HG03097 (cell line): ENCODE measurements around the gene EPN2.
"Not testable (repeated sequence)": the region's sequence is repeated elsewhere in the genome, so short reads cannot be mapped to it uniquely, and the experiment has no call there.

ENCODE experiments used
- ATAC-seq: cut with Tn5 transposase; IDR thresholded peaks from one replicate; pipeline ENCODE4 v1.9.1; 2021; ENCODE audit not compliant: unreplicated experiment, low FRiP score

EPN2 gene

DNA sequence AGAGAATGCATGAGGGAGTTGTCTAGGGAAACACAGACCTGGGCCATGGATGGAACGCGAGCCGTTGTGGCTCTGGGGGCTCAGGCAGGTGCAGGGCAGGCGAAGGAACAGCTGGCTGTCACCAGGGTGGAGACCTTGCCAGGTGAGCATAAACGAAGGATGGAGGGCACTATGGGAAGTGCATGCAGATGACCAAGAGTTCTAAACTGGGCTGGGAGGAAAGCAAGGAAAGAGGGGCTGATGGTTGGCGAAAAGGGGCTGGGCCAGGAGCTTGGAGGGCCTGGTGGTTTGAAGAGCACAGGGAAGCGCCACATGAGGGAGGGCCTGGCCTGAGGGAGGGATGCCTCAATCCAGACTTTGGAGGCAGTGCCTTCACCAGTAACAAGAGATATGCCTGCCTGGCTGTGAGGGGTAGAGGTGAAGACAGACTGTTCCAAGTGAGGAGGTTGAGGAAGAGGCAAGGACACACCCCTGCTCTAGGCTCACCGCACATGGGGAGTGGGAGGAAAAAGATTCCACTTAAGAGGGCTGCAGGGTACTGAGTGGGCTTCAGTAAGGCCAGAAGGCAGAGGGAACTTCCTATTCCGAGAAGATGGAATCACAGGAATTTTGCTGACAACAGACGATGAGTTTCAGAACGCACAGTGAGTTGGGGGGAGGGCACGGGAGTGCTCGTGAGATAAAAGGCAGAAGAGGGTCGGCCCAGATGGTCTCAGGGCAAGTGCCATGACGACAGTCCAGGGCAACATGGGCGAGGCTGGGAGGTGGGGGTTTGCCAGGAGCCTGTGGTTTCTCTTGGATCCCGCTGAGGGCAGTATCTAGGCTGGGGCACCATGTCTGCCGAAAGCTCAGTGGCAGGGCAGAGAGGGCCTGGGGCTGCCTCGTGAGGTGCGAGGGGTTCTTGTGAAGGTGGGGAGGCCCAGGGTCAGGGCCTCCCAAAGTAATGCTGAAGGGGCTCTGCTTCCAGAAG lies 104.8 kb downstream of the EPN2 start:
- ATAC-seq, result no peak

DNA sequence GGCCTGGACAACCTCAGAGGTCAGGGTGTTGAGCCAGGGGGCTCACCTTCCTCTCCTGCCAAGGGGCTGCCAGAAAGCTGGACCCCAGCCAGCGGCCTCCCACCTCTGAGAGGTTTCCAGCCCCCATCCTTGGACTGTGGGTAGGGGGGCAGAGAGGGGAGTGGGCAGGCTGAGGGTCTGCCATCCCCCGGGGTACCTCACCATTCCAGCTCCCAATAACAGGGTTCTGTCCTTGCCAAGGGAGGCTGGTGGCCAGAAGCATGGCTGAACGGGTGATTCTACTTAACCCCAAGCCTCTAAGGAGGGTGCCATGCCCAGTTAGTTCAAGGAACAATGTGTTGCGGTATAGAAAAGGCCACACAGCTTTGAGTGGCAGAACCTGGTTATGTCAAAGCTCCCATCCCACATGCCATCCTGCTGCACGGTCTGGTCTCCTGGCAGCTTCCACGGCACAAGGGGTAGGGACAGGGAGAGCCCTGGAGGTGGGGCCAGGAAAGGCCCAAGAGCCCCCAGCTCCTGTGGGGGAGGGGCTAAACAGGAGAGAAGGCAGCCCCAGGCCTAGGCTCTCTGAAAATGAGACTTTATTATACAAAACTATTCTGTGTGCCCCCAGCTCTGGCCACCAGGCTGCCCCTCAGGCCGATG lies 105.6 kb downstream of the EPN2 start:
- no peak for ATAC-seq

DNA sequence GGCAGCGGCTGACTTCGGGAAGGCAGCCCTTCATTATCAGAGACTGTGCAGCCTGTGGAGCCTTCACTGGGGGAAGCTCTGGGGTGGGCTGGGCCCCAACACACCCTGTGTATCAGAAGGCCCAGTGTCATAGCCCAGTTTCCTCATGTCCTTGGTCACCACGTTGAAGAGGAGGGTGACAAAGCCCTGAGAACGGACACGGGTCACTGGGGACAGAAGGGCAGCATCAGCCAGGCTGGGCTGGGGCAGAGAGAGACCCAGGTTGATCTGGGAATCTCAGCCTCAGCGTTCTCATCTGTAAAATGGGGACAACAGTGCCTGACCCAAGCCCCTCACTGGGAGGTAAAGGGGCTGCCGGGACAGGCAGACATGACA lies 106.1 kb downstream of the EPN2 start:
- no peak for ATAC-seq

DNA sequence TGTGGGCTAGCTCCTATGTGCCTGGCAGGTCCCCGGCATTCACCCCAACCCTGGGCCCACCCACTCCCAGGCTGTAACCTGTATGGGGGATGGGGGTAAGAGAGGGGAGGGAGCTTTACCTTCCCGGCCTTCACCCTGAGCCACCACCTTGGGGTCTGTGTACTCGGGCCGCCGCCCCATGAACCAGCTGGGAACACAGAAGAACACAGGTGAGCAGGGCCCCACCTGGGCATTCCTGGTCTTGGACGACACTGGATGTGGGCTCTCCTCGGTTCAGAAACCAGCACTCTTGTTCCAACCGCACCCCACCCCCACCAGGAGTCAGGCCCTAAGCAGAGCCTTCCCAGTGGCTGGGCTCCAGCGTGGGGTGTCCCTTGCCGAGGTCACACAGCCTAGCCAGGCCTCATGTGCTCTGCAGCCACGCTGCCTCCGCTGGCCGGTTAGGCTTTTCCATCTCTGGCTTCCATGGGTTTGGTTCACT lies 106.5 kb downstream of the EPN2 start:
- ATAC-seq, result no peak

DNA sequence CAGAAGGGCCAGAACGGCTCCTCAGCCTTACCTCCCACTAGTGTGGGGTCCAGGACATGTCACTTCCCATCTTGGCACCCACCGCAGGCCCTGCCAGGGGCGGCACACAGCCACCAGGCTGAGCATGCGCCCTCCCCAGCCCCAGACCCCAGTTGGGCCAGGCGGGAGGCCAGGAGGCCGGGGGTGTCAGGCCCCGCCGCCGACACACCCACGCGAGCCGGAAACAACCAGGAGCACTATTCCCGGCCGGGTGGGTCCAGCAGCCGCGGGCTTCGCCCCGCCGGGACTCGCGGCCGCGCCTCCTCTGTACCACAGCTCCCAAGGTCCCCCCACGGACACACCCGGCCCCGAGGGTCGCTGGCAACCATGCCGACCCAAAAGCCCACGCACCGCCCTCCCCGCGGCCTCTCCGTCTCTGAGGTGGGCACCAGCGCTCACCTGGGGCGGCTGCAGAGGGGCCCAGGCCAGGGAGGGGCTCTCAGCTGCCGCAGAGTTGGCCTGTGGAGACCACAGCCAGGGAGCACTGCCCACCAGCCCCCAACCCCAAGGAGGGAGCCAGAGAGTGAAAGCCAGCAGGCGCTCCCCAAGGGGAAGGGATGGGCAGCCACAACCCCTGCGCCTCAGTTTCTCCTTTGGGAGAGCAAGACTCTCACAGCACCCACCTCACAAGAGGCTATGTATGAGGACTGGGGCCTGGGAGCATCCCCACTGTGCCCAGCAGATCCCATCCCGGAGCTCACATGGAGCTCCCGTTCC lies 107.3 kb downstream of the EPN2 start:
- ATAC-seq, result no peak

DNA sequence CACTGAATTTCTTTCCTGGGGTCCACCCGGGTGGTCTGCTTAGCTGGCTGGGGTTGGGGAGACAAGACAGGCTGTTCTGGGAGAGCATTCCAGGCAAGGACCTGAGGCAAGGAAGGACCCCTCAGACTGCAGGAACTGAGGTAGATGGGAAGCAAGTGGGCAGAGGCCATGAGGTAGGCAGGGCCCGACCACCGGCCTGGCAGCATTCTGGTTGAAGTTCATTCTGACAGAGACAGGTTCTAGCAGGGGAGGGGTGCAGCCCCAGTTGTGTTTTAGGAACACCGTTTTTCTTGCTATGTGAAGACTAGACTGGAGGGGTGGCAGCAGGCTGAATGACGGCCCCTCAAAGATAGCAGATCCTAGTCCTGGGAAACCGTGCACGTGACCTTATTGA lies 107.9 kb downstream of the EPN2 start:
- no peak for ATAC-seq

DNA sequence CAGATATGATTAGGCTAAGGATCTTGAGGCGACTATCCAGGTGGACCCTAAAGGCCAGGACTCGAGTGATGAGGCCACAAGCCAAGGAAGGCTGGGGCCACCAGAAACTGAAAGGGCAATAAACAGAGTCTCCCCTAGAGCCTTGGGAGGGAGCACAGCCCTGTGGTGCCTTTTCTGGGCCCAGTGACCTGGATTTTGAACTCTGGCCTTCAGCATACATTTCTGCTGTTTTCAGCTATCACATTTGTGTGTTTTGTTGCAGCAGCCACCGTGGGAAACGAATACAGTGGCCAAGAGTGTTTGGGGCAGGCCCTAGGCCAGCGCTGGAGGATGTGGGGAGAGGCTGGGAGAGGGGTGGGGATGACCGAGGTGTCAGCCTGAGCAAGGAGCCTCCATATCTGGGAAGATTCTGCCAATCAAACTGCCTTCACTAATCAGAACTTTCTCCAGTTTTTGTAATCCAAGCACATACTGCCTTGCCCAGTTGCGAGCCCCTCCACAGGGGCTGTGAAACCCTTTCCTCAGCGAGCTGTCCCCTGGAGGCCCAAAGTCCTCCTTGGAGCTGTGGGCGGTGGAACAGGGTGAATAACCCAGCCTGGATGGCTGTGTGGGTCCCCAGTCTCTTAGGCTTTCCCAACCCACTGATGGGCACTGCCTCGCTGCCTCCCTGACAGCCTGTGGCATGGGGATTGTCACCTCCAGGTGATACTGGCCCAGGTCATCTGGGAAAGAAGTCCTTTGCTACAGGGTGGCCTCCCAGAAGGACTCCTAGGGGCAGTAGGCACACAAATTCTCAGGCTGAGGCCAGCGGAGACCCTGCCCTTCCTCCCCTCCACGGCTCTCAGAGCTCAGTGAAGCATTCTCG lies 108.6 kb downstream of the EPN2 start:
- ATAC-seq, result no peak

DNA sequence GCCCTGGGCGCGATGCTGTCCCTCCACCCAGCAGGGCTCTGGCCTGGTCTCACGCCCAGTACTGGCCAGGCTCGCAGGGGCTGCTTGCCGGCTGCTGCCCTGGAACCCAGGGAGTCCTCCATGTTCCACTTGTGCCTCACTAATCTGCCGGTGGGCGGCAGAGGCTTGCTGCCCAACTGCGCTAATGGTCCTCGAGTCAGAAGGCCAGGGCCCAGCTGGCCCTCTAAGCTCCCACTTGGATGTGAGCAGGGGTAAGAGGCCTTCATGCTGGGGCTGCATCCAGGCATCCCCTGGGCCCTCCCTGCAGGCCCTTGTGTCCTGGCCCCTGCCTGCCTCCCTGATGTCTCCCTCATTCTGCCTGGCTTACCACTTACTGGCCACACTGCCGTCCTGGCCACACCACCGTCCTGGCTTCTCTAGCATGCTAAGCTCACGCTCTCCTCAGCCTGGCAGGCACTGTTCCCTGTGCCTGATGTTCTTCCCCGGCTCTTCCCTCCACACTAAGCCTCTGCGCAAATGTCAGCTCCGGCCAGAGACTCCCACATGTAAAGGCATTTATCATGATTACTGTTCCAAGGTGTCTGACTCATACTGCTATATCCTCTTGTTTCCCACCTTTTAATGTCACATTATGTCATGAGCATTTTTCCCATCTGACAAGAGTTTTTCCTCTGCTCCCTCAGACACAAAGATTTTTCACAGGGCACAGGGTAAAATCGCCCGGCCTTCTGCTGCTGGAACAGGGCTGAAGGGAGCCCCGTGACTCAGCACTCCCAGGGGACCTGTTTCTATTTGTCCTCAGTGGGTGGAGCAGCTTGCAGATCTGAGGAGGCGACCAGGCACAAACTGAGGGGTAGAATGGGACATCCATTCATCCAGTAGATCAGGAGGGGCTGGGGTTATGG lies 109.4 kb downstream of the EPN2 start:
- ATAC-seq, result no peak

DNA sequence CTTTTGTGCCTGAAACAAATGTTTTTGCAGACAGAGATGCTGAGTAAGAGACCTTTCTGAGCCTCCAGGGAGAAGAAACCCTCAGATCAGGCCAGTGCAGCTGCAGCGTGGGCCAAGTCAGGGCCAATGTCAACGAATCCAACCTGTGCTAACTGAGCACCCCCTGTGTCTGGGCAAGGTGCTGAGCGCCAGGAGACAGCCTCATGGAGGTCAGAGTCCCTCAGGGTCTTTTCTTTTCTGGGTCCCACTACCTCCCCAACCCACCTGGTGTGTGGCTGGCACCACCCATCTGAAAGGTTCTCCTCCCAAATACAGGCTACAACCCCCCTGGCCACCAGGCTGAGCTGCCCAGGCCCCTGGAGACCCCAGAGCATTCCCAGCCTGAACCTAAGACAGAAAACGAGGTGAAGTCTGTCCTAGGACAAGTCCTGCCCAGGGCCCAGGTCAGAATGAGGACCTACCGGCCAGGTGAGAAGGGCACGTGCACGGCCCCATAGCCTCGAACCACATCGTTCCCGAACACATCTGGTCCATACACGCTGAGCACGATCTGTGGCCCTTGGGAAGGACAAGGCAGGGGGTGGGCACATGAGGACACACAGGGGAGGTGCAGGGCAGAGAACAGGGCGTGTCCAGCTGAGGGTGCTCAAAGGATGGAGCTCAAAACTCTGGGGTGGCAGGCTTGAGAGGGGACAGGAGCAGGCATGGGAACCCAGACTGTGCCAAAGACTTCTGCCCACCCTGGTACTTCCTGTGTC lies 110.3 kb downstream of the EPN2 start:
- ATAC-seq, result no peak

DNA sequence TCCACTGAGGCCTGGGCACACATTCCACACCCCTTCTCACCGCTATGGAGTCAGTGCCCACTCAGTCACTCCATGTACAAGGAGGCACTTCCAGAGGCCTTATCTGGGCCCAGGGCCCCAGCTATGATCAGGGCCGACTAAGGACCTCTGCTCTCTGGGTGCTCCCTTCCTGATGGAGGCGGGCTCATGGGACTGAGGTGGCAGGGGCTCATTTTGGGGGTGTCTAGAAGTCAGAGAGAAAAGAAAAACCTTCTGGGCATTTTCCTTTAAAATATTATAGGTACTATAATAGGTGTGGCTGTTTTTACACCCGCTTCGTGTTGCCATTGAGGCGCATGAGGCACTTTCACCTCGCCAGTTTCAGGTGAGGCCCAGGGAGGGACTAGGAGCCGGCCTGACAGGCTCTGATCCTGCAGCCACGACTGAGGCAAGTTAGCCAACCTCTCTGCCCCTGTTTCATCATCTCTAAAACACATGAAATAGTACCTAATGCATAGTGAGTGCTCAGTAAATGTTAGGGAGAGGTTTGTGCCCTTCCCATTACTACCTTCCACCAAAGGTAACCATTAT lies 111.0 kb downstream of the EPN2 start:
- ATAC-seq, result no peak

DNA sequence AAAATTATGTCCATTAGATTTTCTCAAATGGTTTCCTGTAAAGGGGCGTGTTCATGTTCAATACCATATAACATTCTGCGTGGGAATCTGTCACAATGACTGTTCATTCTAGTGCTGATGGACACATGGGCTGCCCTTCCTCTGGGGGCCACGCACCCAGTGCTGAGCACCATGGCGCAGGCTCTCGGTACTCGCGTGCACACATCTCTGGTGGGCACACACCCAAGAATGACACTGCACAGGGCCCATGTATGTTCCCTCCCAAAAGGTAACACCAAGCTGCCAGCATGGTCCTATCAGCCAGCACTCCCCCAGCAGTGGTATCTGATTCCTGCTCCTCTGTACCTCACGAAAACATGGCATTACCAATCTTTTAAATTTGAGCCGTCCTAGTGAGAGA lies 111.6 kb downstream of the EPN2 start:
- ATAC-seq, result no peak

DNA sequence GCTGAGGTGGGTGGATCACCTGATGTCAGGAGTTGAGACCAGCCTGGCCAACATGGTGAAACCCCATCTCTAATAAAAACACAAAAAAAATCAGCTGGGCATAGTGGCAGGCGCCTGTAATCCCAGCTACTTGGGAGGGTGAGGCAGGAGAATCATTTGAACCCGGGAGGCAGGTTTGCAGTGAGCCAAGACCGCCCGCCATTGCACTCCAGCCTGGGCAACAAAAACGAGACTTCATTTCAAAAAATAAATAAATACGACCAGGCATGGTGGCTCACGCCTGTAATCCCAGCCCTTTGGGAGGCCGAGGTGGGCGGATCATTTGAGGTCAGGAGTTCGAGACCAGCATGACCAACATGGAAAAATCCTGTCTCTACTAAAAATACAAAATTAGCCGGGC lies 116.2 kb downstream of the EPN2 start:
- not testable (repeated sequence) for ATAC-seq

DNA sequence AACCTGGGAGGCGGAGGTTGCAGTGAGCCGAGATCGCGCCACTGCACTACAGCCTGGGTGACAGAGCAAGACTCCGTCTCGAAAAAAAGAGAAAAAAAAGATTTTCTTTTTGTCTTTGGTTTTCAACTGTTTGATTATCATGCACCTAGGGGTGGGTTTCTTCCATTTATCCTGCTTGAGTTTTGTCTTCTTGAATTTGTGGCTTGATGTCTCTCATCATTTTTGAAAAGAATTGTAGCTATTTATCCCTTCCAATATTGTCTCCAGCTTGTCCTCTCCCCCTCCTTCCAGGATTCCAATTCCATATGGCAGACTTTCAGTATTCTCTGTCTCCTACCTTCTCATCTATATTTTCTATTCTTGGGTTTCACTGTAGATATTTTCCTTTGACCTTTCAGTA lies 117.6 kb downstream of the EPN2 start:
- ATAC-seq, result no peak

DNA sequence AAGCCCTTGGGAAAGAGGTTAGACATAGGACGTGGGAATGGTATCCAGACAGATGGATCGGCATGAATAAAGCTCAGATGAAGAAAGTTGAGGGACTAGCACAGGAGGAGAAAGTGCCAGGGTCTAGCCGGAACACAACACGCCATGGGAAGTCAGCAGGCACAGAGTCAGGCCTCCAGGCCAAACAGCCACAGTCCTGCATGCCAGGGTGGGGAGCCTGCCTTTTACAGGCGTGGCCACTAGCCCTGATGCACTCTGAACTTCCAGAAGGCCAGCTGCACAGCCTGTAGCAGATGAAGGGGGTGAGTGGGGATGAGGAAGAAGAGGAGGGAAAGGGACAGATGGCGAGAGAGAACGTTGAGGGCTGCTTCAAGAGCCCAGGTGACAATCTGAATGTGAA lies 120.2 kb downstream of the EPN2 start:
- no peak for ATAC-seq

DNA sequence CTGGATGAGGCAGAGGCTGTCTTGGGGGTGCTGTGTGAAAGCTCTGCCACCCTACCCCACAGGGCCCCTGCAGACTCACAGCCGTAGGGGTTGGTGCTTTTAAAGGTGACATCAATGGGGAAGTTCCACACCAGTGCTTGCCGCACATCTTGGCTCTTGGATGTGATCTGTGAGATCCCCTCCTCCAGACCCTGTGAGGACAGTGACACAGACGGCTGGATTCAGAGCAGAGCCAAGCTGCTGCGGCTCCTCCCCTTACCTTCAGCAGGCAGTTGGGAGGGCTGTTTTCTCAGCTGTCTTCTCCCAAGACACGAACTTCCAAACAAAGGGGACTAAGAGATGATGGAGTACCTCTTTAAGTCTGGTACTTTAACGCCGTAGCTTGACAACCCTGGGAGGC lies 120.6 kb downstream of the EPN2 start:
- ATAC-seq, result no peak

DNA sequence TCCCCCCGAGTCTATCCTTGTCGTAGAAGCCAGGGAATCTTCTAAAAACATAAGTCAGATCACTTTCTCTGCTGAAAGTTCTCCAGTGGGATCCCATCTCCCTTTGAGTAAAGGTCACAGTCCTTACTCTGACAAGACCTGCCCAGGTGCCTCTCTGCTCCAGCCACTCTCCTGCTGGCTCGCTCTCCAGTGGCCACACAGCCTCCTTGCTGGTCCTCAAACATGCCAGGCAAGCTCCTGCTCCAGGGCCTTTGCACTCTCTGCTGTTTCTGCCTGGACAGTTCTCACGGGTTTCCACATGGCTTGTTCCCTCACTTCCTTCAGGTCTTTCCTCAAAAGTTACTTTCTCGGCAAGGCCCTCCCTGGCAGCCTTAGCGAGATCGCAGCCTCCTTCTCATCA lies 122.0 kb downstream of the EPN2 start:
- ATAC-seq, result no peak

DNA sequence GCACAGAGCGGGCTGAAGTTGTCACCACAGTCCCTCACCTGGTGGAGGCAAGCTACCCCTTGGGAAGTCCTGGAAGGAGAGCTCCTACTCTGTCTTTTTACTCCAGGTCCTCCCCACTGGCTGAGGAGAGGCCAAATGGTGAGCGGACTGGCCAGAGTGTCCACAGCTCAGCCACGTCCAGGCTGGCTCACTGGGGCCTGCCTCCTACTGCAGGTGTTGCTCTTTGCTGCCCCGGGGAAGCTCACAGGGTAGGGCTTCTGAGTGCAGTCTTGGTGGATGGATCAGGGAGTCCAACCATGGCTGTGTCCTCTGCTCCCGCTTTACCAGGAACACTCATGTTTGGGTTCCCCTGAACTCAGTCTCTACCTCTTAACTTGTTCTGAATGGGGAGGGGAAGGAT lies 122.7 kb downstream of the EPN2 start:
- no peak for ATAC-seq

DNA sequence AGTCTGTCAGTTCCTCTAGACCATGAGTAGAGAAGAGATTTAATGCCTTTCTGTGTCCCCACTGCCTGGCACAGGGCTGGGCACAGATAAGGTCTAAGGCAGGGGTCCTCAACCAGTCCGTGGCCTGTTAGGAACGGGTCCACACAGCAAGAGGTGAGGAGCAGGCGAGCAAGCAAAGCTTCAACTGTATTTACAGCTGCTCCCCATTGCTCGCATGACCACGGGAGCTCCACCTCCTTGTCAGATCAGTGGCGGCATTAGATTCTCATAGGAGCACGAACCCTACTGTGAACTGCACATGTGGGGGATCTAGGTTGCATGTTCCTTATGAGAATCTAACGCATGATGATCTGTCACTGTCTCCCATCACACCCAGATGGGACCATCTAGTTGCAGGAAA lies 123.6 kb downstream of the EPN2 start:
- no peak for ATAC-seq
